Smooth muscle cell (in vitro differentiated cells): ENCODE results near the gene IQCC. TPM values are rescaled to one million over a fixed set of nuclear protein-coding genes. Genes with fewer than 3 reads are reported as not detected.
A peak's percentile ranks its signal among the peaks of the same experiment; 100 is the strongest.

Experiments
- DNase-seq: peaks from one replicate; lab custom pipeline; 2025; ENCODE audit not compliant: unreplicated experiment; lab: John Stamatoyannopoulos, UW
- H2AFZ ChIP-seq: fragments of 200-600 bp; sonication (generic); 2 replicates; pipeline ENCODE4 v1.6.0; 2016; ENCODE audit warnings: antibody characterized with exemption, low read depth, mild to moderate bottlenecking
- H3F3A ChIP-seq: fragments of 200-600 bp; sonication (generic); 2 replicates; pipeline ENCODE4 v1.6.0; 2017; ENCODE audit warnings: antibody characterized with exemption, low read depth
- H3K27ac ChIP-seq: fragments of 200-600 bp; sonication (generic); 2 replicates; pipeline ENCODE4 v1.5.1; 2016; ENCODE audit warnings: low read depth, mild to moderate bottlenecking
- H3K27me3 ChIP-seq: fragments of 200-600 bp; sonication (generic); 2 replicates; pipeline ENCODE4 v1.6.1; 2016; ENCODE audit warnings: low read depth, mild to moderate bottlenecking
- H3K36me3 ChIP-seq: fragments of 200-600 bp; sonication (generic); 2 replicates; pipeline ENCODE4 v1.5.1; 2016; ENCODE audit warnings: low read depth
- H3K4me1 ChIP-seq: fragments of 200-600 bp; sonication (generic); 2 replicates; pipeline ENCODE4 v1.5.1; 2016; ENCODE audit warnings: low read depth
- H3K4me2 ChIP-seq: fragments of 200-600 bp; sonication (generic); 2 replicates; pipeline ENCODE4 v1.6.0; 2016; ENCODE audit warnings: mild to moderate bottlenecking
- H3K4me3 ChIP-seq: fragments of 200-600 bp; sonication (generic); 2 replicates; pipeline ENCODE4 v1.5.1; 2016; ENCODE audit warnings: mild to moderate bottlenecking
- H3K79me2 ChIP-seq: fragments of 200-600 bp; sonication (generic); 2 replicates; pipeline ENCODE4 v1.6.0; 2016; ENCODE audit warnings: low read depth, mild to moderate bottlenecking
- H3K9ac ChIP-seq: fragments of 200-600 bp; sonication (generic); 2 replicates; pipeline ENCODE4 v1.6.0; 2016; ENCODE audit warnings: low read depth
- H3K9me3 ChIP-seq: fragments of 200-600 bp; sonication (generic); replicated peaks from 2 replicates; pipeline ENCODE4 v1.5.1; 2016; ENCODE audit warnings: low read depth
- H4K20me1 ChIP-seq: fragments of 200-600 bp; sonication (generic); 2 replicates; pipeline ENCODE4 v1.6.0; 2016; ENCODE audit warnings: low read depth
- WGBS: methylation state at CpG from one replicate; pipeline ENCODE4 v1.1.7; 2016; ENCODE audit warnings: low lambda C conversion rate; 5-methylcytosine and 5-hydroxymethylcytosine counted together
- polyA plus RNA-seq: library from polyadenylated mRNA; unstranded; fragments of >200 nt; fragmentation: Nextera tagmentation; extraction: Ambion mirVana; gene quantifications from 2 replicates; pipeline ENCODE4 v1.2.1, GENCODE V29; 2016
- total RNA-seq: library from RNA; depleted of rRNA; stranded (reverse); fragments of >200 nt; gene quantifications from 2 replicates; pipeline ENCODE4 v1.2.3, GENCODE V29; 2014
- TF ChIP-seq, protein P1 (sequence below): fragments of 200-600 bp; sonication (generic); IDR thresholded peaks from 2 replicates; pipeline ENCODE4 v1.5.1; 2017; ENCODE audit warnings: borderline replicate concordance, mild to moderate bottlenecking, antibody characterized with exemption; ENCODE audit not compliant: insufficient read depth, poor library complexity, severe bottlenecking

The IQCC gene
- total and polyA plus RNA-seq, 2 experiments from 2014 or later = 2.4 to 3.1 TPM

DNA sequence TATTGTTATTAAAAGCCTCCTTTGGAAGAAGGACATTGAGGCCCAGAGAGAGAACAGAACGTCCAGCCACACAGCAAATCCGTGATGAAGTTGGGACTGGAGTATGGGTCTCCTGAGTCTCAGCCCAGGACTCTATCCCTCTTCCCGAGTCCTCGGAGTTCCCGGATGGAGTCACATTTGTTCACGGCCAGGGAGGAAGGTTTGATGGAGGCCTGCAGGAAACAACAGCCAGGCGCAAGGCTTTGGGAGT lies 26.4 kb upstream of the IQCC start:
- DNase-seq = no peak
- Histone ChIP-seq H3K4me2 (peak overlapping the region; percentile 94), H3K9ac (no peak overlapping the region), H2AFZ (peak overlapping the region; percentile 6), H4K20me1 (peaks cover 35% of the 10 kb centered on the region), H3K27ac (peak overlapping the region; percentile 96), H3K4me3 (peak overlapping the region; percentile 66), H3K27me3 (no peaks in the 10 kb centered on the region), H3K4me1 (peaks cover 20% of the 10 kb centered on the region), H3K9me3 (no peaks in the 10 kb centered on the region), H3K79me2 (peaks cover 38% of the 10 kb centered on the region), H3K36me3 (no peaks in the 10 kb centered on the region), H3F3A (peaks cover 11% of the 10 kb centered on the region)
- WGBS = 30% methylated on average over 7 of the region's 7 CpGs
- TF ChIP-seq, protein P1, sequence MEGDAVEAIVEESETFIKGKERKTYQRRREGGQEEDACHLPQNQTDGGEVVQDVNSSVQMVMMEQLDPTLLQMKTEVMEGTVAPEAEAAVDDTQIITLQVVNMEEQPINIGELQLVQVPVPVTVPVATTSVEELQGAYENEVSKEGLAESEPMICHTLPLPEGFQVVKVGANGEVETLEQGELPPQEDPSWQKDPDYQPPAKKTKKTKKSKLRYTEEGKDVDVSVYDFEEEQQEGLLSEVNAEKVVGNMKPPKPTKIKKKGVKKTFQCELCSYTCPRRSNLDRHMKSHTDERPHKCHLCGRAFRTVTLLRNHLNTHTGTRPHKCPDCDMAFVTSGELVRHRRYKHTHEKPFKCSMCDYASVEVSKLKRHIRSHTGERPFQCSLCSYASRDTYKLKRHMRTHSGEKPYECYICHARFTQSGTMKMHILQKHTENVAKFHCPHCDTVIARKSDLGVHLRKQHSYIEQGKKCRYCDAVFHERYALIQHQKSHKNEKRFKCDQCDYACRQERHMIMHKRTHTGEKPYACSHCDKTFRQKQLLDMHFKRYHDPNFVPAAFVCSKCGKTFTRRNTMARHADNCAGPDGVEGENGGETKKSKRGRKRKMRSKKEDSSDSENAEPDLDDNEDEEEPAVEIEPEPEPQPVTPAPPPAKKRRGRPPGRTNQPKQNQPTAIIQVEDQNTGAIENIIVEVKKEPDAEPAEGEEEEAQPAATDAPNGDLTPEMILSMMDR = no peak

DNA sequence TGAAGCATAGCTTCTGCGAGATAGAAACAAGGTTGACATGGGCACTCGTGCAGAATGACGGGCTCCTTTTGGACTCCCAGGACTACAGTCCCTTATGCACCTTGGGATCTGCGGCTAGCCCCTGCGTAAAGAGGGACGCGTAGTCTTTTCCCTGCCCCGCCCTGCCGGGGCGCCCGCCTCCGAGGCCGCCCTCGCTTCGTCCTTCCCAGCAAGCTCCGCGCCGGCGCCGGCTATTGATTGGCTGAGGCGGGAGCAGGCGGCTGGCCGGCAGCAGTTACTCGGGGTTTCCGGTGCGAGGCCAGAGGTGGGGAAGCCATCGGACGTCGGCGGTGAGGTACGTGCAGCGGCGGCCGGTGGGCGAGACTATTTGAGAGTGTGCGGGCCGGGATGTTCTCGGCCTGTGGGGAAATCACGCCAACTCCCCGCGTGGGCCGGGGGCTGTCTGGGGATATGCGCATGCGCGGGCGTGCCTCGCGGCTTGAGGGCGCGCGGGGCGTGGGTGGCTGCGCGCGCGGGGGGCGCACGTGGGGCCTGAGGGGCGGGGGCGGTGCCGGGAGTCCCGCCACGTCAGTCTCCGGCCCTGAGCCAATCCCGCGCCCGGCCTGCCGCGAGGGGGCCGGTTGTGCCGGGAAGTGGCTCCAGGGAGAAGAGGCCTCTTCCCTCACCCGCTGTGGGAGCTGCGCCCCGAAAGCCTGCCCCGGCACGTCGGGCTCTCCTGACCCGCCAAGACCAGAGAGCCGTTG lies 25.9 kb upstream of the IQCC start, which contains the start of gene TXLNA:
TXLNA (plus strand) TSS at position 233 of the 743 bp plus-strand sequence. CDS start 671 bp downstream, outside the sequence.
- H2AFZ ChIP-seq = peak within 1 kb of the TSS; percentile 15
- H3K9ac ChIP-seq = peak within 1 kb of the TSS; percentile 92
- H3K27ac ChIP-seq = peak within 1 kb of the TSS; percentile 96
- H3K9me3 ChIP-seq = no peaks in the 10 kb centered on the region
- no peaks in the 10 kb centered on the region for H3K36me3 ChIP-seq
- peak; percentile 97 for DNase-seq
- peak within 1 kb of the TSS; percentile 94 for H3K4me2 ChIP-seq
- peaks cover 20% of the 10 kb centered on the region for H3K4me1 ChIP-seq
- no peaks in the 10 kb centered on the region for H3K27me3 ChIP-seq
- 1% methylated on average over 74 of the region's 79 CpGs for WGBS
- TF ChIP-seq, protein P1 = no peak
- peaks cover 11% of the 10 kb centered on the region for H3F3A ChIP-seq
- peak within 1 kb of the TSS; percentile 66 for H3K4me3 ChIP-seq
- H4K20me1 ChIP-seq = peaks cover 39% of the 10 kb centered on the region
- H3K79me2 ChIP-seq = peaks cover 41% of the 10 kb centered on the region

DNA sequence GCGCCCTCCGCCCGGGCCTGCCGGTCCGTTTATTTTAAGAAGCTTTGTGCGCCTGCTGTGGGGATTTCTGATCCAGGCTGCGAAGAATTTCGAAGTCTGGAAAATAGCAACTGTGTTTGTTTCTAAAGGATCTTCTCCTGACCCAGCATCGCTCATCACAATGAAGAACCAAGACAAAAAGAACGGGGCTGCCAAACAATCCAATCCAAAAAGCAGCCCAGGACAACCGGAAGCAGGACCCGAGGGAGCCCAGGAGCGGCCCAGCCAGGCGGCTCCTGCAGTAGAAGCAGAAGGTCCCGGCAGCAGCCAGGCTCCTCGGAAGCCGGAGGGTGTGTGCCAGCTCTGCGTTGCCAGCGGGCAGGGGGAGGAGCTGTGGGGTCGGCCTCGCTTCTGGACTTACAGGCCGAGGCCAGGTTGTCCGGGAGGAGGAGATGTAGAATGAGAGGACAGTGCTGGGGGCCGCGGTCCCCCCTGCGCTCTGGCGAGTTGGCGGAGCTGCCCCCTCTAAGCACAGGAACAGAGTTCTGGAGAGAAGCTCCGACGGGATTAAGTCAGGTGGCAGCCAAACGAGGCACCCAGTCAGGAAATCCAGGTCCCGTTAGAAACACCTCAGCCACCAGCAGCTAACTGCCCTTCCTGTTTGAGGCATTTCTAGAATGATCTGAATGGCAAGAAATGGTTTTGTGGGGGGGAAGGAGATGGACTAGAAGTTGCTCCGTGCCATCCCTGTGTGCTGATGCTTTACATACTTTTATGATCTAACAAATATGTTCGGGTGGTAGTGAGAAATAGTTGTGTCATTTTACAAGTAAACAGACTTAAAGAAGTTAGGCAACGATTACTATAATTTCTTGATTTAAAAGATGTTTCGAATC lies 25.0 kb upstream of the IQCC start:
- H3K79me2 ChIP-seq = peaks cover 50% of the 10 kb centered on the region
- peaks cover 11% of the 10 kb centered on the region for H3F3A ChIP-seq
- H3K27ac ChIP-seq = peak overlapping the region; percentile 96
- H3K9ac ChIP-seq = peak overlapping the region; percentile 92
- peaks cover 48% of the 10 kb centered on the region for H4K20me1 ChIP-seq
- H3K4me1 ChIP-seq = peaks cover 20% of the 10 kb centered on the region
- TF ChIP-seq, protein P1 = no peak
- peak overlapping the region; percentile 66 for H3K4me3 ChIP-seq
- no peaks in the 10 kb centered on the region for H3K36me3 ChIP-seq
- no peak overlapping the region for H2AFZ ChIP-seq
- peak overlapping the region; percentile 94 for H3K4me2 ChIP-seq
- H3K9me3 ChIP-seq = no peaks in the 10 kb centered on the region
- H3K27me3 ChIP-seq = no peaks in the 10 kb centered on the region
- peak; percentile 55 for DNase-seq
- WGBS = 8% methylated on average over 36 of the region's 36 CpGs
